A673 (cell line): ENCODE data around the gene NGDN. TPM values are rescaled to one million over a fixed set of nuclear protein-coding genes. Genes with fewer than 3 reads are reported as not detected.

ENCODE experiments used
- BruUV-seq: library from RNA; stranded (reverse); fragments of 400-500 nt; replicated peaks from 2 replicates; lab custom pipeline; 2021; lab: Mats Ljungman, UMichigan
- CTCF ChIA-PET: fragments of 300-600 bp; sonication (Branson Sonifier 250); formaldehyde crosslinking; loops from one replicate; lab custom pipeline; 2022; ENCODE audit warnings: antibody characterized with exemption; lab: Charles Lee
- POLR2A ChIA-PET: fragments of 300-600 bp; sonication (Branson Sonifier 250); formaldehyde crosslinking; loops from one replicate; lab custom pipeline; 2022; ENCODE audit warnings: antibody characterized with exemption; ENCODE audit not compliant: low non-redundant PET; lab: Charles Lee
- DNase-seq: peaks from one replicate; pipeline ENCODE4 v3.0.0-alpha.2; 2015; ENCODE audit warnings: low spot score
- H3K27ac ChIP-seq: fragments of 200-600 bp; sonication (generic); 2 replicates; pipeline ENCODE4 v1.5.1; 2016; ENCODE audit warnings: mixed run types, low read depth, mild to moderate bottlenecking, mixed read lengths, antibody characterized with exemption, low read length; ENCODE audit not compliant: poor library complexity, severe bottlenecking
- H3K27me3 ChIP-seq: fragments of 200-600 bp; sonication (generic); replicated peaks from 2 replicates; pipeline ENCODE4 v1.6.1; 2017; ENCODE audit warnings: mixed run types, low read depth, mild to moderate bottlenecking, mixed read lengths, antibody characterized with exemption, low read length; ENCODE audit not compliant: insufficient read depth, poor library complexity
- H3K36me3 ChIP-seq: fragments of 200-600 bp; sonication (generic); 2 replicates; pipeline ENCODE4 v1.6.1; 2016; ENCODE audit warnings: mixed run types, mild to moderate bottlenecking, mixed read lengths, antibody characterized with exemption, low read length; ENCODE audit not compliant: insufficient read depth, poor library complexity, severe bottlenecking
- H3K4me1 ChIP-seq: fragments of 200-600 bp; sonication (generic); 2 replicates; pipeline ENCODE4 v1.6.1; 2017; ENCODE audit warnings: mixed run types, mild to moderate bottlenecking, mixed read lengths, antibody characterized with exemption, low read length; ENCODE audit not compliant: insufficient read depth, poor library complexity, severe bottlenecking
- H3K4me3 ChIP-seq: fragments of 200-600 bp; sonication (generic); 2 replicates; pipeline ENCODE4 v1.5.1; 2016; ENCODE audit warnings: low read depth, mixed run types, mild to moderate bottlenecking, mixed read lengths, low read length; ENCODE audit not compliant: poor library complexity, severe bottlenecking
- H3K9me3 ChIP-seq: fragments of 200-600 bp; sonication (generic); 2 replicates; pipeline ENCODE4 v1.6.1; 2016; ENCODE audit warnings: mixed run types, low read depth, mild to moderate bottlenecking, mixed read lengths, antibody characterized with exemption, low read length; ENCODE audit not compliant: poor library complexity, severe bottlenecking
- CTCF ChIP-seq: fragments of 300-800, 200-600 bp; sonication (generic); conservative IDR thresholded peaks from 2 replicates; pipeline ENCODE4 v1.5.1; 2017; ENCODE audit warnings: low read depth, mild to moderate bottlenecking, antibody characterized with exemption, low read length, moderate library complexity, mixed read lengths
- EZH2 ChIP-seq: fragments of 200-600 bp; sonication (generic); IDR thresholded peaks from 2 replicates; pipeline ENCODE4 v1.6.1; 2017; ENCODE audit warnings: borderline replicate concordance, low read depth, mild to moderate bottlenecking, mixed read lengths, antibody characterized with exemption, low read length; ENCODE audit not compliant: poor library complexity, severe bottlenecking
- intact Hi-C: fragments of 100-400 bp; cut with micrococcal nuclease; formaldehyde crosslinking; loops from one replicate; pipeline ENCODE4 v1.10.0; 2022; ENCODE audit not compliant: unreplicated experiment
- total RNA-seq: library from RNA; stranded (reverse); gene quantifications from 2 replicates; pipeline ENCODE4 v1.2.3, GENCODE V29; 2021

The NGDN gene
- total RNA-seq, 1 experiment from 2014 or later: 71.2 TPM

DNA sequence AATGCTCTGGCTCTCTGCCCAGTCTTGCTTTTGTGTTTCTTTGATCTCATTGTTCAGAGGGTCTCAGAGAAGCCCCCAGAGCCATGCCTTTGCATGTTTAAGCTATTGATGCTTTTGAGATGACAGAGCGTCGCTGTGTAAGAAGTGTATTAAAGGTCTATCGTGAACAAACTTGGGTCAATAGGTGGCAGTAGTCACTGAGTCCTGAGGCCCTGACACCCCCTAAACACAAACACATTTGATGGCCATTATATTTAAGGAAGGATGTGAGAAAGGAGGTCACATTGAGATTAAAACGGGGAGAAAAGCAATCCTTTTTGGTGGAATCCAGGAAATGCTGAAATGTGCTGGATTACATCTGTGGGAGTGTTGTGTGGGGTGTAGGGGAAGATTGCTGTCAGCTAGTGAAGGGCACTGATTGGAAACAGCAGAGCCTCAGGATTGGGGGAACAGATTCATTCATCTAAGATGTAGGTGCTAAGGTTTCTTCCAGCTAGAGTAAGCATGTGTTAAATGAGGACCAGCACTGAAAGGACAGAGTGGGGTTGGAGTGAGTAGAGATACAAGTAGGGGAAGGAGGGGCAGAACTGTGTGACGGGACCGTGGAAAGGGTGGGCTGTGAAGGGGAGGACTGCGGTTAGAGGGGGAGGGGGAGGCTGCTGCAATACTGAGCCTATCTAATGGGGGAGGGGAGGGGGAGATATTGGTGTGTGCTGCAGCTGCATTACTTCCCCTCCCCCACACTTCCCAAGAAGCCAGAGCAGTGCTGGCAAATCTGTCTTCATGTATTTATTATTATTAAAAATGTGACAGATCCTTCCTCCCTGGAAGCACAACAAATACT lies 12.7 kb downstream of the NGDN start:
- POLR2A ChIA-PET: no interaction called here
- Histone ChIP-seq H3K4me3 (no peak overlapping the region), H3K27ac (no peak overlapping the region), H3K36me3 (peaks cover 18% of the 10 kb centered on the region), H3K9me3 (no peaks in the 10 kb centered on the region), H3K27me3 (no peaks in the 10 kb centered on the region), H3K4me1 (peaks cover 5% of the 10 kb centered on the region)
- no TSS peak for BruUV-seq
- CTCF ChIA-PET: interaction anchor here (1.1 kb wide), 1 partner anchor 76 kb away, joined by 3 read pairs; no protein-coding TSS in a partner anchor
- intact Hi-C loops: no loop called here
- no peak for DNase-seq
- TF ChIP-seq CTCF: peak; percentile 15; the same call in 1 of the 2 replicates
- no peak for TF ChIP-seq EZH2

DNA sequence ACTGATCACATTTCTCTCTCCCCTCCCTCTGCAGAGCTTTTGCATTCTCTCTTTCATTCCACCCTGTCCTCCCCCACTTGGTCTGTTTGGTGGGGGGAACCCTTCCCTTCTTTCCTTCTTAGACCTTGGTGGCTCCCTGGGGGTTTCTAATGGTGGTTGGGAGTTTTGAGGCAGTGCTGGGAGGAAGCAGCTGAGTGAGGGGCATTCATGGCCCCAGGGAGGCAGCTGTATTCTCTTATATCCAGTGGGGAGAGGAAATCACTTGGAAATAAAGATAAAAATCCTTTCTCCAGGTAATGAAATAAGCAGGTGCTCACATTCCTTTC lies 13.3 kb downstream of the NGDN start:
- intact Hi-C loops: no loop called here
- H3K4me1 ChIP-seq: peaks cover 5% of the 10 kb centered on the region
- H3K27ac ChIP-seq: no peak overlapping the region
- ChIA-PET POLR2A (no interaction called here), CTCF (no interaction called here)
- H3K27me3 ChIP-seq: no peaks in the 10 kb centered on the region
- TF ChIP-seq CTCF (no peak), EZH2 (no peak)
- H3K9me3 ChIP-seq: no peaks in the 10 kb centered on the region
- no peak for DNase-seq
- no peak overlapping the region for H3K4me3 ChIP-seq
- peaks cover 13% of the 10 kb centered on the region for H3K36me3 ChIP-seq
- no TSS peak for BruUV-seq

- TF ChIP-seq CTCF (peak; percentile 70), EZH2 (no peak)
- no peaks in the 10 kb centered on the region for H3K9me3 ChIP-seq
- ChIA-PET CTCF (no interaction called here), POLR2A (no interaction called here)
- intact Hi-C loops: no loop called here
- BruUV-seq: no TSS peak
- peaks cover 5% of the 10 kb centered on the region for H3K4me1 ChIP-seq
- H3K36me3 ChIP-seq: peaks cover 7% of the 10 kb centered on the region
- no peak overlapping the region for H3K27ac ChIP-seq
- peak; percentile 71 for DNase-seq
- H3K27me3 ChIP-seq: no peaks in the 10 kb centered on the region
- no peak overlapping the region for H3K4me3 ChIP-seq
Measured at GRCh38 chr14:23483236-23483854, 13.8 kb downstream of the NGDN start.
